Calu3 (cell line): ENCODE data around the gene NOVA2. TPM values are rescaled to one million over a fixed set of nuclear protein-coding genes. Genes with fewer than 3 reads are reported as not detected.
A peak's percentile ranks its signal among the peaks of the same experiment; 100 is the strongest.

ENCODE experiments used
- Bru-seq: library from RNA; stranded (reverse); fragments of 400-500 nt; gene quantifications from one replicate; lab custom pipeline; 2021; lab: Mats Ljungman, UMichigan
- BruChase-seq, 2 experiments: library from RNA; stranded (reverse); fragments of 400-500 nt; gene quantifications; one replicate each; lab custom pipeline; 2021; lab: Mats Ljungman, UMichigan
- BruUV-seq: library from RNA; stranded (reverse); fragments of 400-500 nt; replicated peaks from 2 replicates; lab custom pipeline; 2021; lab: Mats Ljungman, UMichigan
- CTCF ChIA-PET: fragments of 300-600 bp; sonication (Branson Sonifier 250); formaldehyde crosslinking; loops from one replicate; lab custom pipeline; 2022; ENCODE audit warnings: antibody characterized with exemption; lab: Charles Lee
- DNase-seq: peaks from one replicate; pipeline ENCODE4 v3.0.0; 2022
- H3K27ac Mint-ChIP-seq: one replicate; pipeline ENCODE4 v1.8.0; 2022; ENCODE audit warnings: mixed read lengths; ENCODE audit not compliant: unreplicated experiment
- H3K27me3 Mint-ChIP-seq: one replicate; pipeline ENCODE4 v1.8.0; 2022; ENCODE audit warnings: mixed read lengths; ENCODE audit not compliant: unreplicated experiment
- H3K36me3 Mint-ChIP-seq: one replicate; pipeline ENCODE4 v1.8.0; 2022; ENCODE audit warnings: mild to moderate bottlenecking, moderate library complexity, mixed read lengths; ENCODE audit not compliant: insufficient read depth, unreplicated experiment
- H3K4me1 Mint-ChIP-seq: one replicate; pipeline ENCODE4 v1.8.0; 2022; ENCODE audit warnings: mild to moderate bottlenecking, low read depth, mixed read lengths; ENCODE audit not compliant: unreplicated experiment
- H3K4me3 Mint-ChIP-seq: one replicate; pipeline ENCODE4 v1.8.0; 2022; ENCODE audit warnings: mild to moderate bottlenecking, low read depth, moderate library complexity, mixed read lengths; ENCODE audit not compliant: unreplicated experiment
- H3K9me3 Mint-ChIP-seq: one replicate; pipeline ENCODE4 v1.8.0; 2022; ENCODE audit warnings: low read depth, mixed read lengths; ENCODE audit not compliant: unreplicated experiment
- intact Hi-C: fragments of 100-400 bp; cut with micrococcal nuclease; formaldehyde crosslinking; loops from one replicate; pipeline ENCODE4 v1.10.0; 2022; ENCODE audit not compliant: unreplicated experiment
- long read RNA-seq: library from polyadenylated mRNA; stranded (forward); transcript quantifications from one replicate; pipeline ENCODE4 v2.0.0, GENCODE V29; 2022
- total RNA-seq: library from RNA; stranded (reverse); gene quantifications from 2 replicates; pipeline ENCODE4 v1.2.3, GENCODE V29; 2022
- TF ChIP-seq, protein P1 (sequence below): fragments of 200-600 bp; IDR thresholded peaks from one replicate; pipeline ENCODE4 v1.8.0; 2022; ENCODE audit warnings: antibody characterized with exemption; ENCODE audit not compliant: unreplicated experiment

The NOVA2 gene, protein sequence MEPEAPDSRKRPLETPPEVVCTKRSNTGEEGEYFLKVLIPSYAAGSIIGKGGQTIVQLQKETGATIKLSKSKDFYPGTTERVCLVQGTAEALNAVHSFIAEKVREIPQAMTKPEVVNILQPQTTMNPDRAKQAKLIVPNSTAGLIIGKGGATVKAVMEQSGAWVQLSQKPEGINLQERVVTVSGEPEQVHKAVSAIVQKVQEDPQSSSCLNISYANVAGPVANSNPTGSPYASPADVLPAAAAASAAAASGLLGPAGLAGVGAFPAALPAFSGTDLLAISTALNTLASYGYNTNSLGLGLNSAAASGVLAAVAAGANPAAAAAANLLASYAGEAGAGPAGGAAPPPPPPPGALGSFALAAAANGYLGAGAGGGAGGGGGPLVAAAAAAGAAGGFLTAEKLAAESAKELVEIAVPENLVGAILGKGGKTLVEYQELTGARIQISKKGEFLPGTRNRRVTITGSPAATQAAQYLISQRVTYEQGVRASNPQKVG
- total RNA-seq (not detected in 2 replicates), Bru-seq, nascent RNA (percentile 2 among the genes with signal in this experiment), BruChase-seq, experiment 1, labeled RNA remaining after a 6-hour chase (not detected), BruChase-seq, experiment 2, labeled RNA remaining after a 2-hour chase (percentile 8 among the genes with signal in this experiment)
- long read RNA-seq, result 0 reads

DNA sequence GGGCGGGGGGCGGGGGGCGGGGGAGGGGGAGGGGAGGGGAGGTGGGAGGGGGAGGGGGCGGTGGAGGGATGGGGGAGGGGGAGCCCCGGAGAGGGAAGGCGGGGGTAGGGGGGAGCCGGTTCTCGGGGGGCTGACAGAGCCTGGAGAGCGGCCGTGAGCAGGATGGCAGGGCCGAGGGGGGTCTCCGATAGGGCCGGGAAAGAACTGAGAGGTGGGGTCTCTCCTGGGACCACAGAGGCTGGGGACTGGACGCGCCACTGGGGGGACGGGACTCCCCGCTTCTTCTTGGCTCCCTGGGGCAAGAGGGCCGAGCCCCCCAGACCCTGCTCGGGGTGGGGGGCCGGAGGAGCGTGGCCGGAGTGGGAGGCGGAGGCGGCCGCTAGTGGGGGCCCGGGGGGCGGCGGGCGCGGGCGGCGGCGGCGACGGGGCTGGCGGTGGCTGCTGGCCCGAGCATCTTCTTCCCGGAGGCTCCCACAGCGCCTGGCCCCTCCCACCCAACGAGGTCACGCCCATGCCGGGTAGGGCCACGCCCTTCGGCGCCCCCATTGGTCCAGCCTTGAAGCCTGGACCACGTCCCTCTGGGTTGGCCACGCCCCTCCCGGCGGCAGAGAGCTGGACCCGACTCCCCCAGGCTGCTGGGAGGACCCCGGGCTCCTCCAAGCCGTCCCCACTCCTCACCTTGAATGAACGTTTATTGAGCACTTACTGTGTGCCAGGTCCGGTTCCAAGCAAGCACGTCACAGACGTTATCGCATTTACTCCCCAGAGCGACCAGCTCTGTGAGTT lies at the start of gene NOVA2:
Gene NOVA2, minus strand, starts transcription at position 313 of the 786 bp plus-strand sequence. CDS start 514 bp downstream, outside the sequence.
- CTCF ChIA-PET, result interaction anchor here (1.2 kb wide), 1 partner anchor 205 kb away, joined by 4 read pairs; the partner anchor contains the start of gene SIX5
- no peaks in the 10 kb centered on the region for H3K36me3 Mint-ChIP-seq
- TF ChIP-seq, protein P1, sequence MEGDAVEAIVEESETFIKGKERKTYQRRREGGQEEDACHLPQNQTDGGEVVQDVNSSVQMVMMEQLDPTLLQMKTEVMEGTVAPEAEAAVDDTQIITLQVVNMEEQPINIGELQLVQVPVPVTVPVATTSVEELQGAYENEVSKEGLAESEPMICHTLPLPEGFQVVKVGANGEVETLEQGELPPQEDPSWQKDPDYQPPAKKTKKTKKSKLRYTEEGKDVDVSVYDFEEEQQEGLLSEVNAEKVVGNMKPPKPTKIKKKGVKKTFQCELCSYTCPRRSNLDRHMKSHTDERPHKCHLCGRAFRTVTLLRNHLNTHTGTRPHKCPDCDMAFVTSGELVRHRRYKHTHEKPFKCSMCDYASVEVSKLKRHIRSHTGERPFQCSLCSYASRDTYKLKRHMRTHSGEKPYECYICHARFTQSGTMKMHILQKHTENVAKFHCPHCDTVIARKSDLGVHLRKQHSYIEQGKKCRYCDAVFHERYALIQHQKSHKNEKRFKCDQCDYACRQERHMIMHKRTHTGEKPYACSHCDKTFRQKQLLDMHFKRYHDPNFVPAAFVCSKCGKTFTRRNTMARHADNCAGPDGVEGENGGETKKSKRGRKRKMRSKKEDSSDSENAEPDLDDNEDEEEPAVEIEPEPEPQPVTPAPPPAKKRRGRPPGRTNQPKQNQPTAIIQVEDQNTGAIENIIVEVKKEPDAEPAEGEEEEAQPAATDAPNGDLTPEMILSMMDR, result no peak
- peaks cover 15% of the 10 kb centered on the region for H3K4me1 Mint-ChIP-seq
- BruUV-seq, result no TSS peak
- peaks cover 92% of the 10 kb centered on the region for H3K27me3 Mint-ChIP-seq
- H3K9me3 Mint-ChIP-seq, result no peaks in the 10 kb centered on the region
- peak; percentile 39 for DNase-seq
- no peak within 1 kb of the TSS for H3K4me3 Mint-ChIP-seq
- no peak within 1 kb of the TSS for H3K27ac Mint-ChIP-seq
- intact Hi-C loops, result no loop called here

DNA sequence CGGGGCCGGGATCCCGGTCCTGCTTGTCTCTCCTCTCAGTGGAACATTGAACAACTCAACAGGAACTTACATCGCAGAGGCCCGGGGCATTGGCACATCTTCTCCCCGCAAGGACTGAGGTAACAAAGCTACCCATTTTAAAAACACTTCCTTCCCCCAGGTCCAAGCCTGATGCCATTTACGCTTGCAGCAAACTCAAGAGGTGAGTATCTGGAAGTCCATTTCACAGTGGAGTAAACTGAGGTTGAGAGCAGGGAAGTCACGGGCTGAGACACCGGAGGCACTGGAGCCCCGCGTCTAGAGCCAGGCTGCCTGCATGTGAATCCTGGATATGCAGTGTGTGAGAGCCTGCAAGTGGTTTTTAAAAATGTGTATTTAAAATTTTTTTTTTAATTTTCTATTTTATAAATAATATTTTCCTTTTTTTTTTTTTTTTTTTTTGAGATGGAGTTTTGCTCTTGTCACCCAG lies 49.7 kb upstream of the NOVA2 start:
- TF ChIP-seq, protein P1, result no peak
- intact Hi-C loops, result loop anchor here (10.0 kb wide), 1 partner anchor 161 kb away; no protein-coding TSS in a partner anchor
- Mint-ChIP-seq H3K4me1 (no peaks in the 10 kb centered on the region), H3K36me3 (no peaks in the 10 kb centered on the region), H3K9me3 (no peaks in the 10 kb centered on the region), H3K27ac (no peak overlapping the region), H3K4me3 (no peak overlapping the region), H3K27me3 (no peaks in the 10 kb centered on the region)
- CTCF ChIA-PET, result no interaction called here
- DNase-seq, result no peak
- BruUV-seq, result no TSS peak

DNA sequence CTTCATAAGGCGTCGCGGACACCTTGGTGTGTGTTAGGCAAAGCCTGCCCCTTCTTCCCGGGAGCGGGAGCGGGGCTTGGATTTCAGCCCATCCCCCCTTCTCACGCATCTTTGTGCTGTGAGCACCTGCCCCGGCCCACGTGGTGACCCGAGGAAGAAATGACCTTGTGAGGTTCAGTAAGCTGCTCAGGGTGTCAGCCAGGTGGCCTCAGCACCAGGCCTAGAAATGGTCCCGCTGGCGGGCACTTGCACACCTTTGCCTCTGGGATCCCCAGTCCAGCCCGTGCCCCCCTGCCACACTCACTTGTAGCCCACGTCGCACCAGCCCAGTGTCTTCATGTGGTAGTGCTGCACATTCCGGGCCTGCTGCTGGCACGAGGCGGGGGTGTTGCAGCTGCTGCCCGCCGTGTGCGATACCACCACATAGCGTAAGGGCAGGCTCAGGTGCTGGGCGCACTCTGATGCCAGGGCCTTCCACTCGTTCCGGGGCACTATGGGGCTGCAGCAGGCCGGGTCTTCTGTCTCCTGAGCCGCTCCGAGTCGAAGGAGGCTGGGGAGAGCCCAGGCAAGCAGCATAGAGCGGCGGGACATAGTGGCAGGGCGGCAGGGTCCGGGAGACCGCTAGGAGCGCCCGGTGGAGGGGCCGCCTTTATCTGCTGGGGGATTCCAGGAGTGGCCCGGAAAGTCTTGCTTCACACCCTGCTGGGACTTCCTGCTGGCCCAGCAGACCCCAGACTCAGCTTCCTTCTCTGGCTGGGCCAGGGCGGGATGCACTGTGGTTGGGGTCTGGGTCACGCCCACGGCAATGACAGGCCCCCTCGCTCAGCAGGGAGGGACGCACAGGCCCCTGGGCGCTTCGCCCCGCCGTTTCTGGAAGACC lies 49.0 kb upstream of the NOVA2 start, which contains the start of gene PGLYRP1:
Gene PGLYRP1, minus strand, starts transcription at position 623 of the 880 bp plus-strand sequence. Its CDS starts 32 bp downstream, at position 591.
- intact Hi-C loops, result loop anchor here (10.0 kb wide), 1 partner anchor 162 kb away; no protein-coding TSS in a partner anchor
- no TSS peak for BruUV-seq
- DNase-seq, result no peak
- Mint-ChIP-seq H3K27me3 (no peaks in the 10 kb centered on the region), H3K4me1 (no peaks in the 10 kb centered on the region), H3K36me3 (no peaks in the 10 kb centered on the region), H3K9me3 (no peaks in the 10 kb centered on the region), H3K4me3 (no peak within 1 kb of the TSS), H3K27ac (no peak within 1 kb of the TSS)
- TF ChIP-seq, protein P1, result no peak
- CTCF ChIA-PET, result no interaction called here
